ENCODE data around the gene EIPR1.
"Not testable (repeated sequence)": the region's sequence is repeated elsewhere in the genome, so short reads cannot be mapped to it uniquely, and the experiment has no call there.

Gene EIPR1

GRCh38 chr2:3301001-3301400 is 76.6 kb downstream of the EIPR1 start:
- no peak for DNase-seq

- DNase-seq = no peak
These were observed 77.2 kb downstream of the EIPR1 start for GRCh38 chr2:3300224-3300995.

- DNase-seq = no peak
These were observed 77.9 kb downstream of the EIPR1 start for GRCh38 chr2:3299703-3300102.

GRCh38 chr2:3299130-3299529 is 78.5 kb downstream of the EIPR1 start:
- no peak for DNase-seq

GRCh38 chr2:3298191-3298590 is 79.4 kb downstream of the EIPR1 start:
- DNase-seq = no peak

- DNase-seq = no peak
These were observed 80.1 kb downstream of the EIPR1 start for GRCh38 chr2:3297523-3297922.

GRCh38 chr2:3296182-3296972 is 81.2 kb downstream of the EIPR1 start:
- DNase-seq = no peak

- DNase-seq = no peak
These were observed 83.1 kb downstream of the EIPR1 start for GRCh38 chr2:3294493-3294892.

GRCh38 chr2:3294069-3294468 is 83.5 kb downstream of the EIPR1 start:
- no peak for DNase-seq

GRCh38 chr2:3293221-3293620 is 84.4 kb downstream of the EIPR1 start:
- DNase-seq = no peak

GRCh38 chr2:3292416-3292815 is 85.2 kb downstream of the EIPR1 start:
- DNase-seq = no peak

GRCh38 chr2:3291750-3292149 is 85.9 kb downstream of the EIPR1 start:
- DNase-seq = no peak

GRCh38 chr2:3291113-3291512 is 86.5 kb downstream of the EIPR1 start:
- no peak for DNase-seq

- DNase-seq = no peak
These were observed 87.0 kb downstream of the EIPR1 start for GRCh38 chr2:3290655-3291054.

- no peak for DNase-seq
These were observed 87.6 kb downstream of the EIPR1 start for GRCh38 chr2:3289971-3290370.

- DNase-seq = no peak
These were observed 88.1 kb downstream of the EIPR1 start for GRCh38 chr2:3289526-3289925.

- no peak for DNase-seq
These were observed 88.5 kb downstream of the EIPR1 start for GRCh38 chr2:3289171-3289515.

- no peak for DNase-seq
These were observed 89.0 kb downstream of the EIPR1 start for GRCh38 chr2:3288470-3289170.

GRCh38 chr2:3287896-3288295 is 89.7 kb downstream of the EIPR1 start:
- DNase-seq = no peak

- not testable (repeated sequence) for DNase-seq
These were observed 91.0 kb downstream of the EIPR1 start for GRCh38 chr2:3286646-3287036.

GRCh38 chr2:3285901-3286645 is 91.5 kb downstream of the EIPR1 start:
- DNase-seq = no peak

- no peak for DNase-seq
These were observed 92.7 kb downstream of the EIPR1 start for GRCh38 chr2:3284657-3285630.

Data from CD4-positive, alpha-beta T cell treated with Interleukin-10 for 1 hour (primary cell).